Vagina (tissue), 2 donors: ENCODE measurements around the gene TMEM145.

Source experiments
- CTCF ChIP-seq, 3 experiments: fragments of 450-650 bp in 2 of 3; fragments of 200-600 bp in 1 of 3; sonication (generic) in 1 of 3; IDR thresholded peaks; one replicate each; pipeline ENCODE4 v1.5.1; 2017 to 2019; ENCODE audit warnings: antibody characterized with exemption in 3 of 3, mild to moderate bottlenecking in 2 of 3, moderate library complexity in 2 of 3
- POLR2A ChIP-seq, 2 donors: fragments of 450-650 bp; IDR thresholded peaks; one replicate each; pipeline ENCODE4 v1.6.1; 2017; ENCODE audit warnings: antibody characterized with exemption in 2 of 2, mild to moderate bottlenecking in 2 of 2, moderate library complexity in 2 of 2
- POLR2AphosphoS5 ChIP-seq, 2 donors: sonication (generic); formaldehyde crosslinking; IDR thresholded peaks; one replicate each; pipeline ENCODE4 v1.9.0; 2017; ENCODE audit warnings: antibody characterized with exemption in 2 of 2, mild to moderate bottlenecking in 2 of 2, low read depth in 1 of 2; ENCODE audit not compliant: insufficient read depth in 1 of 2

- TF ChIP-seq CTCF (IDR thresholded peaks at IDR 0.05) (no peak), POLR2A (IDR thresholded peaks at IDR 0.05) (no peak), POLR2AphosphoS5 (IDR thresholded peaks at IDR 0.05; ENCODE audit: insufficient read depth in 1 of 2, low read depth in 1 of 2) (no peak)
Measured at GRCh38 chr19:42366673-42367072, 53.6 kb downstream of the TMEM145 start.
